ENCODE measurements around the gene RILPL1.
"Not testable (repeated sequence)": the region's sequence is repeated elsewhere in the genome, so short reads cannot be mapped to it uniquely, and the experiment has no call there.

The RILPL1 gene

DNA sequence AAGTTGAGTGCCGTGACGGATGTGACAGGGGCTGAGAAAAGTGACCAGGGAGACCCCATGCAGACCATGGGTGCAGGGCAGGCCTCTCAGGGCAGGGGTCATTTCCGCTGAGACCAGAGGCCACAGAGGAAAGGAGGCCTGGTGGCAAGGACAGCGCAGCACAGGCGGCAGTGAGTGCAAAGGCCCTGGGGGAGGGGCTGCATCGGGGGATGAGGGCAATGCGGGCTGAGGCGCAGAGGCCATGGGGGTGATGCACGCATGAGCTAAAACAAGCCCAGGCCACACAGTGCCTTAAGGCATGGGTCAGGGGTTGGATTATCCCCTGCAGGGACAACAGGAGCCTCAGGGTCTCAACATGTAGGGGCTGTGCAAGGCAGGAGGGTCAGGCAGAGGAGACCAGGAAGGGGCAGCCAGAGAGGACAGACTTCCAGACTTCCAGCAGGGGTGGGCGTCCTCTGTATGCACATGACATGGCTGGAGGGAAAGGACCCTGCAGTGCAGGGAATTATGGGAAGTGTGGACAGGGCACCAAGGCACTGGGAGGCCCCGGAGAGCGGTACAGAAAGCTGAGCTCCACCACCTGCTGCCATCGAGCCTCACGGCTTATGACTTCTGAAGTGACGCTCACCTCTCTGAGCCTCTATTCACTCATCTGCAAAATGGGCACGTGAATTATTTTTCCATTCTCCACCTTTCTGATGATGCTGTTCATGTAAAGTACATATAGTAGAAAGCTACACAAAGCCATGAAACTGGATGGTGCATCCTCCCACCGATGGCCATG lies 27.3 kb downstream of the RILPL1 start:
- in situ Hi-C loops (cut with HindIII; ENCODE audit: low pct_ligation_motif_present, low pct_unique_long_range_greater_than_20kb, low sequenced_read_pairs): no loop called here

DNA sequence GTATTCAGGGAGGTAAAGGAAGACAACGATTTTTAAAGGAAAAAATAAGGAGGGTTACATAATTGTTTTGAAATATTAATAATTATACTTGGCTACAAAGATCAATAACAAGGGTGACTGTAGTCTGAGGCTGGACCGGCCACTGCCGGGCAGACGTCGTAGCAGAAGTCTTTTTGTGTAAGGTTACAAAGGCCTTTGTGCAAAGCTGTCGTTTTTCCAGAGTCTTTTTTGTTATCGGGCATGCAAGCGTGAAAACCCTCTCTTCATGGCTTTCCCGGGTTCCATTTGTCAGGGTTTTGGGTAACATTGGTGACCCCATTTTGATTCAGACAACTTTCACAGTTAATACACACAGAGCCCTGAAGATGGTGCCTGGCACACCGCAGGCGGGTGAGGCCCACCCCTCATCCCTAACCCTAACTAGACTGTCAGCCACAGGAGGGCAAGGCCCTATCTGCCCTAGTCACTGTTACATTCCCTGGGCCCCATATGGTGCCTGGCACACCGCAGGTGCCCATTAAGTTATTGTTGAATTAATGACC lies 31.3 kb downstream of the RILPL1 start:
- DNase-seq: no peak
- in situ Hi-C loops (cut with HindIII; ENCODE audit: low pct_ligation_motif_present, low pct_unique_long_range_greater_than_20kb, low sequenced_read_pairs): no loop called here

More for the DNA sequence above, 27.3 kb downstream of the RILPL1 start:
- no peak for DNase-seq

DNA sequence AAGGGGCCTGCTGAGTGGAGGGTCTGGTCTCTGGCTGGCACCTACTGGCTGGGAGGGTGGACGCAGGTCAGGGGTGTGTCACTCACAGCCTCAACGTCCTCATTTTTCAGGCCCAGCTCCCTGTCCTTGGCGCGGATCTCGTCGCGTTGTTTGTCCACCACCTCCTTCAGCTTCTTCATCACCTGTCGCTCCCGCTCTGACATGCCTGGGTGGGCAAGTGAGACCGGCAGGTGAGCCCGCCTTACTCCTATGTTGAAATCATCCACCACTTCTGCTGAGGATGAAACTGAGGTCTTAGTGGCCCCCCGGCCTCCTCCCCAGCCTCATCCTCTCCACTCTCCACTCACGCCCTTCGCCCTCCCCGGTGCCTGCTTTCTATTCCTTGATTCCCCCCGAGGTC lies 34.2 kb downstream of the RILPL1 start:
- no peak for DNase-seq
- in situ Hi-C loops (cut with HindIII; ENCODE audit: low pct_ligation_motif_present, low pct_unique_long_range_greater_than_20kb, low sequenced_read_pairs): no loop called here

DNA sequence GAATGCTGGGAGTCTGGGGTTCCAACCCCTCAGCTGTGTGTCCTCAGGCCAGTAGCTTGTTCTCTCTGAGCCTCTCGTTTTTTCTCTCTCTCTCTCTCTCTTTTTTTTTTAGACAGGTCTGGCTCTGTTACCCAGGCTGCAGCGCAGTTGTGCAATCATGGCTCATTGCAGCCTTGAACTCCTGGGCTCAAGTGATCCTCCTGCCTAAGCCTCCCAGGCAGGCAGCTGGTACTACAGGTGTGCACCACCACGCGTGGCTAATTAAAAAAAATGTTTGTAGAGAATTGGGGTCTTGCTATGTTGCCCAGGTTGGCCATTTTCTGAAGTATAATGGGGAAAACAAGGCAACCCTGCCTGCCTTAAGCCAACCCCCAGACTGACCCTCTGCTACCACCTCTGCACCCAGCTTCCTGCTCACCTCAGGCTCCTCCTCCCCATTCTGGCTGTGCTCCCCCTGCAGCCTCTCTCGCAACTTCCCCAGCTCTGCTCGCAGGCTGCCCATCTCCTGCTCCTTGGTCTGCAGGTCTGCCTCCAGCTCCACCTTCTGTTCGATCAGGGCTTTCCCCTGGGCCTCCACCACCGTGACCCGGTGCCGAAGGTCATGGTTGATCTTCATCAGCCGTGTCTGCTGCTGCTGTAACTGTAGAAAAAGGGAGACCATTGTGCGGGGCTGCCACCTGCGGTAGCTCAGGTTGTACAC lies 35.2 kb downstream of the RILPL1 start:
- no peak for DNase-seq
- in situ Hi-C loops (cut with HindIII; ENCODE audit: low pct_ligation_motif_present, low pct_unique_long_range_greater_than_20kb, low sequenced_read_pairs): no loop called here

DNA sequence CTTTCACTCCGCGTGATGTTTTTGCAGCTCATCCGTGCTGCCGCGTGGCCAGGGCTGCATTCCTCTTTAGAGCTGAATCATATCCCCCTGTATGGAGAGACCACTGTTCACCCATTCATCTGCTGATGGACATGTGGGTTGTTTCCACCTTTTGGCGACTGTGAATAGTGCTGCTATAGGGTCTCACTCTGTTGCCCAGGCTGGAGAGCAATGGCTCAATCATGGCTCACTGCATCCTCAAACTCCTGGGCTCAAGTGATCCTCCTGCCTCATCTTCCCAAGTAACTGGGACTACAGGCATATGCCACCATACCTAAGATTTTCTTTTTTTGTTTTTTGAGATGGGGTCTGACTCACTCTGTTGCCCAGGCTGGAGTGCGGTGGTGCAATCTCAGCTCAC lies 36.5 kb downstream of the RILPL1 start:
- DNase-seq: no peak
- in situ Hi-C loops (cut with HindIII; ENCODE audit: low pct_ligation_motif_present, low pct_unique_long_range_greater_than_20kb, low sequenced_read_pairs): no loop called here

DNA sequence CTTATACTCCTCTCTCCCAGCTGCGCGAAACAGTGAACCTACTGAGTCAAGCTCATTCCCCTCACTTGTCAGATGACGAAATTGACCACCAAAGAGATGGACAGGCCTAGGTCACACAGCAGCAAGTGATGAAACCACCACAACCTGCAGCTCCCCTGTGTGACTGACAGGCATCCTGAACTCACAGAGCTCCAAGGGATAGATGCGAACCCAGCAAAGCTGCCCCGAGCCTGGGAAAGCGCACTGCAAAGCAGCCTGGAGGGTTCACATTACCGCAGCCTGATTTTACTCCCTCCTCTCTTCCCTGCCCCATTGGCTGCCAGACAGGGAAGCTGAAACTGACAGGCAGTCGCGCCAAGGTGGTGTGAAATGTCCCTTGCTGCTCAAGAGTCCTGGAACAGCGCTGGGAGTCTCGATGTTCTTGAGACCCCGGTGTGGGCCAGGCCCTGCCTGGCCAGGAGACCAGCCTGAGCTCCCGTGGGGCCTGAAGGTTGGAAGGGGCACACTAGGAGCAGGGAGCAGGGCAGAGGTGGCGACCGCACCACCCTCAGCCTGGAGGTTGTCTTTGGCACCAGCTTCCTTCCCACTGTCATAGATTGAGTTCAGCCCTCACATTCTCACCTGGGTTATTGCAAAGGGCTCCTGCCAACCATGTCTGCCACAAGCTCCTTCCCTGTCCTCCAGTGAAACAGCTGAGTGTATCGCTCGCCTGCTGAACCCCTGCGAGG lies 39.2 kb downstream of the RILPL1 start:
- in situ Hi-C loops (cut with HindIII; ENCODE audit: low pct_ligation_motif_present, low pct_unique_long_range_greater_than_20kb, low sequenced_read_pairs): no loop called here
- DNase-seq: no peak

DNA sequence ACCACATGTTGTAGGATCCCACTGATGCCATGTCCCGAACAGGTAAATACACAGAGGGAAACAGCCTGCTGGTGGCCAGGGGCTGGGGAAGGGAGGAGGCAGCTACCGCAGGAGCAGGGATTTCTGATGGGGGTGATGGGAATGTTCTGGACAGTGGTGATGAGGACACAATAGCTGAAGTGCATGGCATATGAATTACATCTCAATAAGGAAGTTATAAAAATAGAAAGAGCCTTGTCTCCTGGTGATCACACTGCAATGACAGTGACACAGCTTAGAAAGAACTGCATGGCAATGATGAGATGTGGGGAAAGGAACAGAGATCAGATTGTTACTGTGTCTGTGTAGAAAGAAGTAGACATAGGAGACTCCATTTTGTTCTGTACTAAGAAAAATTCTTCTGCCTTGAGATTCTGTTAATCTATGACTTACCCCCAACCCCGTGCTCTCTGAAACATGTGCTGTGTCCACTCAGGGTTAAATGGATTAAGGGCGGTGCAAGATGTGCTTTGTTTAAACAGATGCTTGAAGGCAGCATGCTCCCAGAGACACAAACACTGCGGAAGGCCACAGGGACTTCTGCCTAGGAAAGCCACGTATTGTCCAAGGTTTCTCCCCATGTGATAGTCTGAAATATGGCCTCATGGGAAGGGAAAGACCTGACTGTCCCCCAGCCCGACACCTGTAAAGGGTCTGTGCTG lies 41.0 kb downstream of the RILPL1 start:
- in situ Hi-C loops (cut with HindIII; ENCODE audit: low pct_ligation_motif_present, low pct_unique_long_range_greater_than_20kb, low sequenced_read_pairs); DNase-seq: not testable (repeated sequence)

DNA sequence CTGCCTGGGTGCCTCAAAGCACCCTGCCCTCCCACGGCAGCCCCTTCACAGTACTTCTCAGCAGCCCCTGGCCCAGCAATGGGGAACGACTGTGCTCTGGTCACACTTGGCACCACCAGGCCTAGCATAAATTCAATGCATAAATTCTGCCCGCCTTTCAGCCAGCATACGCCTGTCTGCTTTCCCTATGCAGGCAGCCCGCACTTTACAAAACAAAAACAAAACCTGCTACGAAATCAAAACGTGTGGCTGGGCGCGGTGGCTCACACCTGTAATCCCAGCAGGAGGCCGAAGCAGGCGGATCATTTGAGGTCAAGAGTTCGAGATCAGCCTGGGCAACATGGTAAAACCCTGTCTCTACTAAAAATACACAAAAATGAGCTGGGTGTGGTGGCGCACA lies 42.0 kb downstream of the RILPL1 start:
- in situ Hi-C loops (cut with HindIII; ENCODE audit: low pct_ligation_motif_present, low pct_unique_long_range_greater_than_20kb, low sequenced_read_pairs): no loop called here
- DNase-seq: no peak

DNA sequence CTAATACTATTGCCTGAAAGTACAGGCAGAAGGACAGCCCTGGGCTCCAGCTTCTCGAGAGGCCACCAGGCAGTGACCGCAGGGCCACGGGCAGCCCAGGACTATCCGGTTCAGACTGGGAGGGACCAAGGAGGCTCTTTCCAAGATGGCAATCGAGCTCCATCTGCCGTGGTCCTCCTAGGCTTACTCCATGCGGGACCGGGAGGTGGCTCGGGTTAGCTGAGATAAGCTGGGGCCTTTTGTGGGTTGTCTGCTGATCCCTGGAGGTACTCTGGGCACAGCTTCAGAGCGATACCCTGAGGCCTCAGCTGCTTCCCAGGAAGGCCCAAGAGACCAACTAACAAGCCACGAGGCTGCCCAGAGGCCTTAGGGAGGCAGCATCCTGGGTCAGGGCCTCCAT lies 42.5 kb downstream of the RILPL1 start:
- in situ Hi-C loops (cut with HindIII; ENCODE audit: low pct_ligation_motif_present, low pct_unique_long_range_greater_than_20kb, low sequenced_read_pairs): no loop called here
- DNase-seq: no peak

DNA sequence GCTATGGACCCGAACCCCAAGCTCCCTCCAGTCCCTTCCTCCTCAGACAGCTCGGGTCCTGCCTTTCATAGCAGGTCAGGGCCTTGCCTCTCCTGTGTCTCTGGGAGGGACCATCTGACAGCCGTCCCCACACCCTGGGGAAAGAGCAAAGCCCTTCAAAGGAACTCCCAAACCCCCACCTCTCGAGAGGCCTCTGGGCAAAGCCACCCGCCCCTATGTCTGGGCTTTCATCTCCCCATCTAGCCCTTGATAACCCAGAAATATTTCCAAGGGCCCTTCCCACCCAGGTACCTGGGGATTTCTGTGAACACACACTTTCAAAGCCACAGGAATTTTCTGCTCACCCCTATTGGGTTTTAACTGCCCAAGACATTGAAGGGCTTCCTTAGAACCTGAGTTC lies 43.4 kb downstream of the RILPL1 start:
- in situ Hi-C loops (cut with HindIII; ENCODE audit: low pct_ligation_motif_present, low pct_unique_long_range_greater_than_20kb, low sequenced_read_pairs): no loop called here
- no peak for DNase-seq

DNA sequence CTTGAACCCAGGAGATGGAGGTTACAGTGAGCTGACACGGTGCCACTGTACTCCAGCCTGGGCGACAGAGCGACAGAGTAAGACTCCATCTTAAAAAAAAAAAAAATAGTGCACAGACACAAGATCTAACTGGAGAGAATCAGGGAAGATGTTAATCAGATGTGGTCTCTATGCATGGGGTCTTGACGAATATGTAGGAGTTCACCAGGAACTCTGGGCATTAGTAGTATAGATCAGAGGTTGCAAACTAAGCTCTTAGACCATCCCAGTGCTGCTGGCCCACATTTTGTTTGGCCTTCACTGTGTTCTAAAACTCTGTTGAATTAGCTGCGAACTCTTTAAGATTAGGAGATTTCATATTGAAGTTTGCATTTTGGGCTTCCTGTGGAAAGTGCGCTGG lies 43.9 kb downstream of the RILPL1 start:
- in situ Hi-C loops (cut with HindIII; ENCODE audit: low pct_ligation_motif_present, low pct_unique_long_range_greater_than_20kb, low sequenced_read_pairs): no loop called here
- no peak for DNase-seq

DNA sequence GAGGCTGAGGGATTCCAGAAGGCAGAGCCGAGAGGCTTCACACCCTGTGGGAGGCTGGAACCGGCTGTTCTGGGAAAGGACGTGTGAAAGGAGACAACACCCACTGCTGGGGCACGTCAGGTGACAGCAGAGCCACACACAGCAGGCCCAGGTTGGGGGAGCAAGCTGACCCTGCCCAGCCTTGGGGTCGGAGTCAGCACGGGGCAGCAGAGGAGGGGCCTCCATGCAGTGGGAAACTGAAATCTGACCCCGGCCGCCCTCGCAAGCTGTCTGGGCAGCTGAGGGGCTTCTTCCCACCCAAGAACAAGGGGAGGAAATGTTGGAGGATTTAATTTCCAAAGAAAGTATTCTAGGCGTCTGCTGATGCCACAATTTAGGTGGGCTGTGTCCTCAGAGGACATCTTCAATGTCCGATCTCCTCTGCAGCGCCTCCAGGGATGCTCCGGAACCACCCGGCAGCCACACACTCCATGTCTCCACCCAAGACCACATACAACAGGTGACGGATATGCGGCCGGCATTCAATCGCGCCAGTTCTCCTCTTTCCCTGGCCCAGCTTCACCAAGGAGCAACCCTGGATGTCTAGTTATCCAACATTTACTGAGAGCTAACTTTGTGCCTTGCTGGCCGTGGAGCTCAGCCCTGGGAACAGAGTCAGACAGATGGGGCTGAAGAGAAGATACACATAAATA lies 44.8 kb downstream of the RILPL1 start:
- no peak for DNase-seq
- in situ Hi-C loops (cut with HindIII; ENCODE audit: low pct_ligation_motif_present, low pct_unique_long_range_greater_than_20kb, low sequenced_read_pairs): no loop called here

DNA sequence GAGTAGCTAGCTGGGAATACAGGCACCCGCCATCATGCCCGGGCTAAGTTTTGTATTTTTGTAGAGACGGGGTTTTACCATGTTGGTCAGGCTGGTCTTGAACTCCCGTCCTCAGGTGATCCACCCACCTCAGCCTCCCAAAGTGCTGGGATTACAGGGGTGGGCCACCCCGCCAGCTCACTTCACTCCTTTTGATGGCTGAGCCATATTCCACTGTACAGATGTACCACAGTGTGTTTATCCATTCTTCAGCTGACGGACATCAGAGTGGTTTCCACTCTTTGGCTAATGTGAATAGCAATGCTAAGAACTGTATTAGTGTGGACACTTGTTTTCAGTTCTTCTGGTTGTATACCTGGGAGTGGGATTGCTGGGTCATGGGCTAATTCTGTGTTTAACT lies 46.1 kb downstream of the RILPL1 start:
- no peak for DNase-seq
- in situ Hi-C loops (cut with HindIII; ENCODE audit: low pct_ligation_motif_present, low pct_unique_long_range_greater_than_20kb, low sequenced_read_pairs): no loop called here

DNA sequence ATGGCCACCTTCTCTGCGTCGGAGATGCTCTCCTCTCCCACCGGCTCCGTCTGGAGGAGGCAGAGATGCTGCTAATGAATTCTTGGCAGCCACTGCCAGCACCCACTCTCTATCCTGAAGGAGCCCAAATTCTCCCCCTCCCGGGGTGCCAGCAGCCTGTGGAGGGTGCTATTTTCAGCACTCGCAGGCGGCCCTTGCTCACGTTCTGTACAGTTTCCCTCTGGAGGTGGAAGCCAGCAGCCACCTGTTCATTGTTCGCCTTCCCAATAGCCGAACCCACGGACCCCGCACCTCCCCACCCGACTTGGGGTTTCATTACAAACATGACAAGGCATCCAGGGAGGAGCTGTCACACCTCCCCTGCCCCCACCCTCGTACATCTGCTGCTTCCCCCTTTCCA lies 47.8 kb downstream of the RILPL1 start:
- in situ Hi-C loops (cut with HindIII; ENCODE audit: low pct_ligation_motif_present, low pct_unique_long_range_greater_than_20kb, low sequenced_read_pairs): no loop called here
- DNase-seq: no peak

DNA sequence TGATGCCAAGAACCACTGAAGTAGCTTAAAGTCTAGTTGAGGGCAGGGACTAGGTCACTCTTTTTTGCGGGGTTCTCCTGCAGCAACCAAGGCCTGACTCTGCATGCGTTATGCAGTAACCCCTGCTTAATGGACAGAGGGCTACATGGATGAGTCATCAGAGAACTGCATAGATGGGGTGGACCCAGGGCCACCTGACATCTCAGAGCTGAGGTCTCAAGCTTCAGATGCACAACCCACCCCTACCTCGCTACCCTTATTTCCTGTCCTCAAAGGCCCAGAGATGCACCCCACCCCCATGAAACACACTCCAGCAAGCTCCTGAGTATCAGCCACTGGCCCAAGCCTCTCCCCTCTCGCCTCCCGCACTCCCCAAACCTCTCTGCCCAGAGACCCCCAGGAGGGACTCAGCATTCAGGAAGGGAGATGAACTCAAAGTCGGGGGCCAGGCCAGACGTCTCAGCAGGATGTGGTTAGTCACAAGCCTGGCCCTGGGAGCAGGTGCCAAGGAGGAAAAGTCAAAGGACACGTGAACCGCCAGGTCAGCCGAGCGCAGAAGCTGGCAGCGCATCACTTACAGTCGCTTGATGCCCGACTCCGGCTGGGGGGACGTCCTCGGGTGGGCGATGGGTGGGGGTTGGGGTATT lies 49.8 kb downstream of the RILPL1 start:
- no peak for DNase-seq
- in situ Hi-C loops (cut with HindIII; ENCODE audit: low pct_ligation_motif_present, low pct_unique_long_range_greater_than_20kb, low sequenced_read_pairs): no loop called here

DNA sequence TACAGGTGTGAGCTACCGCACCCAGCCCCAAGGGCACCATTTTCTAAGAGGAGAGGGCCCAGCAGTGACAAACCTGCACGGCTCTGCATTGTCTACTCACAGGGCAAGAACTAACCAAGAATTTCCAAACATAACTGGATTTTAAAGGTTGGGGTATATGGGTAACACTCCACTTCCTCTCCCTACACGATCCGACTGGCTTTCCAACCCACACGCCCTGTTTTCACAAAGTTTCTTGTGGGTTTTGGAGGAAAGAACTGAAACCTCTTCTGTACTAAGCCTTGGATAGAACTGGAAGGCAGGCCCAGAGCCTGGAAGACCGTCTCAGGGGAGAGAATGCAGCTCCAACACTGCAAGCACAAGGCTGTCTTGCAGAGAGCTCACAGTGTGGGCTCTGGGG lies 50.6 kb downstream of the RILPL1 start:
- in situ Hi-C loops (cut with HindIII; ENCODE audit: low pct_ligation_motif_present, low pct_unique_long_range_greater_than_20kb, low sequenced_read_pairs): no loop called here
- DNase-seq: no peak

DNA sequence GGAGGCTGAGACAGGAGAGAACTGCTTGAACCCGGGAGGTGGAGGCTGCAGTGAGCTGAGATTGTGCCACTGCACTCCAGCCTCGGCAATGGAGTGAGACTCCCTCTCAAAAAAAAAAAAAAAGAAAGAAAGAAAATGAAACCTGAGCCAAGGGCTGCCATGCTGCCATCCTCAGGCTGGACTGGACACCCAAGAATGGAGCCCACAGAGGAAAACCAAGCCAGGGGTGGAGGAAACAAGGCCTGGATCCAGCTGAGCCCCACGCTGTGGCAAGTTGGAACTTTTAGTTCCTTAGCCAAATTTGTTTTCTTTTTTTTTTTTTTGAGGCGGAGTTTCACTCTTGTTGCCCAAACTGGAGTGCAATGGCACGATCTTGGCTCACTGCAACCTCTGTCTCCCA lies 52.3 kb downstream of the RILPL1 start:
- DNase-seq; in situ Hi-C loops (cut with HindIII; ENCODE audit: low pct_ligation_motif_present, low pct_unique_long_range_greater_than_20kb, low sequenced_read_pairs): not testable (repeated sequence)

Measured in ACHN (cell line).